Measurements from ENCODE around the gene KCNK17. TPM values are rescaled to one million over a fixed set of nuclear protein-coding genes. Genes with fewer than 3 reads are reported as not detected.

Gene KCNK17, protein sequence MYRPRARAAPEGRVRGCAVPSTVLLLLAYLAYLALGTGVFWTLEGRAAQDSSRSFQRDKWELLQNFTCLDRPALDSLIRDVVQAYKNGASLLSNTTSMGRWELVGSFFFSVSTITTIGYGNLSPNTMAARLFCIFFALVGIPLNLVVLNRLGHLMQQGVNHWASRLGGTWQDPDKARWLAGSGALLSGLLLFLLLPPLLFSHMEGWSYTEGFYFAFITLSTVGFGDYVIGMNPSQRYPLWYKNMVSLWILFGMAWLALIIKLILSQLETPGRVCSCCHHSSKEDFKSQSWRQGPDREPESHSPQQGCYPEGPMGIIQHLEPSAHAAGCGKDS
- total RNA-seq (2022; extraction: Qiagen RNA extraction; ENCODE audit: low read depth): not detected in 5 replicates

DNA sequence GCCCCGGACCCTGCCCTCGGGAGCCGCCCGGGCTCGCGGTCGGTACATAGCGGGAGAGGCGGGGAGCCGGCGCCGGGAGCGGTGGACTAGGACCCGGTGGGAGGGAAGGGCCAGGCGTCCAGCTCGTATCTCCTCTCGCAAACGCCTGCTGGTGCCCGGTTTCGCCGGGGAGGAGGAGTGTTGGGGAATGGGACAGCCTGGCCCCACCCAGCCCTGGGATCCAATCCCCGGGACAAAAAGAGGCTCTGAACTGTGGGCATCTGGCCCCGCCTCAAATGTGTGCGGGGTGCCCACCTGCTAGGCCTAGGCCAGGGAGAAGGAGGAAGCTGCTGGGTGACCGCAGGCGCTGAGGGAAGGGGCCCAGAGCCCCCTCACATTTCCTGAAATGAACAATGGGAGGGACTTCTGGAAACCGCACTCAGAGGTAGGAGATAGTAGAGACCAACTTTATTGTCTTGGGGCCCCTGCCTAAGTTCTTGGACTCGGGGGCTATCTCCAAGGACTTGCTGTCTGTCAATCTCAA, at the start of gene KCNK17:
KCNK17 (minus strand) TSS at position 147 of the 523 bp plus-strand sequence; CDS start at position 48, 99 bp downstream.

GRCh38 chr6:39322306-39322850, 8.2 kb upstream of the KCNK17 start, which contains the start of gene KCNK16:
Gene KCNK16, minus strand, starts transcription at chr6:39322702. Its CDS starts 162 bp downstream, at chr6:39322540.

Other genes starting within 250 kb of the KCNK17 start
- gene SAYSD1, start 199.2 kb downstream of the KCNK17 start, total RNA-seq (2022; extraction: Qiagen RNA extraction; ENCODE audit: low read depth): 5.3 to 7.4 TPM (median 6.8 TPM) in 5 replicates
- gene KCNK5, start 84.9 kb downstream of the KCNK17 start, total RNA-seq (2022; extraction: Qiagen RNA extraction; ENCODE audit: low read depth): 1.00 to 1.5 TPM (median 1.4 TPM) in 5 replicates
- not detected in 5 replicates for gene KCNK16, start 8.3 kb upstream of the KCNK17 start, total RNA-seq (2022; extraction: Qiagen RNA extraction; ENCODE audit: low read depth)

All from A549 treated with DMSO at 1 μM for 4 hours (cell line).